Lung (tissue), 12 donors: ENCODE results near the gene FNIP2. TPM values are rescaled to one million over a fixed set of nuclear protein-coding genes. Genes with fewer than 3 reads are reported as not detected.

Experiments used
- ATAC-seq: fragments of 200-7000 bp; cut with Tn5 transposase; one replicate; pipeline ENCODE4 v1.9.1; 2020; ENCODE audit warnings: moderate number of reproducible peaks; ENCODE audit not compliant: insufficient read depth, low FRiP score
- DNase-seq, 3 donors: peaks; one replicate each; pipeline ENCODE4 v3.0.0-alpha.2; 2013 to 2017
- H3K27ac ChIP-seq, 2 donors: one replicate each; pipeline ENCODE4 v1.5.1; 2013; ENCODE audit warnings: mild to moderate bottlenecking in 2 of 2, moderate library complexity in 2 of 2, control low read depth in 1 of 2, inconsistent platforms in 1 of 2, low read depth in 1 of 2, low read length in 1 of 2
- H3K27me3 ChIP-seq, 3 donors: one replicate each; pipeline ENCODE4 v1.5.1; 2013; ENCODE audit warnings: low read length in 2 of 3; ENCODE audit not compliant: control insufficient read depth in 3 of 3, insufficient read depth in 3 of 3
- H3K36me3 ChIP-seq, 4 donors: one replicate each; pipeline ENCODE4 v1.5.1; 2013; ENCODE audit warnings: low read length in 4 of 4, mild to moderate bottlenecking in 1 of 4, moderate library complexity in 1 of 4; ENCODE audit not compliant: control insufficient read depth in 4 of 4, insufficient read depth in 4 of 4
- H3K4me1 ChIP-seq, 5 donors: one replicate each; pipeline ENCODE4 v1.5.1; 2013; ENCODE audit warnings: low read length in 5 of 5, mild to moderate bottlenecking in 2 of 5, moderate library complexity in 1 of 5; ENCODE audit not compliant: control insufficient read depth in 5 of 5, insufficient read depth in 5 of 5
- H3K4me3 ChIP-seq: one replicate; pipeline ENCODE4 v1.5.1; 2013; ENCODE audit warnings: mild to moderate bottlenecking, control low read depth, moderate library complexity
- H3K9ac ChIP-seq, 2 donors: one replicate each; pipeline ENCODE4 v1.5.1; 2013; ENCODE audit warnings: low read length in 2 of 2, control low read depth in 1 of 2; ENCODE audit not compliant: insufficient read depth in 1 of 2
- H3K9me3 ChIP-seq, 4 donors: one replicate each; pipeline ENCODE4 v1.5.1; 2013; ENCODE audit warnings: low read length in 3 of 4, mild to moderate bottlenecking in 1 of 4, moderate library complexity in 1 of 4; ENCODE audit not compliant: control insufficient read depth in 4 of 4, insufficient read depth in 3 of 4
- WGBS, 2 donors: extraction: QIAGEN DNeasy Blood & Tissue Kit; methylation state at CpG; one replicate each; pipeline ENCODE4 v1.1.7; 2013; 5-methylcytosine and 5-hydroxymethylcytosine counted together
- polyA plus RNA-seq, 2 donors: library from polyadenylated mRNA; stranded (reverse); fragments of 200-250 nt; gene quantifications; one replicate each; pipeline ENCODE4 v1.2.1, GENCODE V29; 2013
- total RNA-seq, 2 donors: library from RNA; depleted of rRNA in 1 of 2; stranded (reverse); fragments of >200 nt in 1 of 2; gene quantifications; one replicate each; pipeline ENCODE4 v1.2.1, GENCODE V29; 2014 to 2021
- TF ChIP-seq, protein P1 (sequence below): IDR thresholded peaks from 2 replicates; pipeline ENCODE4 v1.5.1; 2012; ENCODE audit warnings: mild to moderate bottlenecking; ENCODE audit errors: control extremely low read depth, extremely low read depth
- donor health status: control.
- donor health status: control.
- donor health status: Bipolar disorder and iron deficiency.
- donor health status: healthy.
- donor health status: DM: yes; HTN: yes; CAD: no.

The FNIP2 gene
- total and polyA plus RNA-seq, 4 donors: 12.1 to 150 (median 44.6) TPM

DNA sequence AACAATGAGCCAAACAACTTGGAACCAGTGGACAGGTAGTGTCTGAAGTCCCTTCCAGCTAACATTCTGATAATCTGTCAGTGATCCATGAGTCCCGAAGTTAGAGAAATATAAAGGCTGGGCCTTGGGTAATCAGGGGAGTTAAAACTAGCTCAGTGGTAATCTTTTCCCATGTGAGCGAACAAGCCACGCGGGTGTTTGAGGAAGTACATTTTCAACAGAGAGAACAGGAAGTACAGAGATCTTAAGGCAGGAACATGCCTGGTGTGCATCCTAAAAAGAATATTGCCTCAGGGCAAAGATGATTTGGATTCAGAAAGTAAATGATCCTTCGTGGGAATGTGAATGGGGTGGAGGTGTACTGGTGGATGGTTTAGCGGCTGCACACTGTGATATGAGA, 42.9 kb downstream of the FNIP2 start:
- Histone ChIP-seq H3K4me1 (peaks cover 5 to 43% (median 8%) of the 10 kb centered on the region in 5 donors), H3K27me3 (no peaks in the 10 kb centered on the region), H3K9ac (no peak overlapping the region), H3K9me3 (no peaks in the 10 kb centered on the region), H3K27ac (peak overlapping the region; percentile 70 to 82), H3K4me3 (no peak overlapping the region), H3K36me3 (no peaks in the 10 kb centered on the region)
- DNase-seq: no peak
- no peak for ATAC-seq
- WGBS, 2 donors: 23 to 26% methylated on average over 6 of the region's 6 CpGs
- TF ChIP-seq, protein P1, sequence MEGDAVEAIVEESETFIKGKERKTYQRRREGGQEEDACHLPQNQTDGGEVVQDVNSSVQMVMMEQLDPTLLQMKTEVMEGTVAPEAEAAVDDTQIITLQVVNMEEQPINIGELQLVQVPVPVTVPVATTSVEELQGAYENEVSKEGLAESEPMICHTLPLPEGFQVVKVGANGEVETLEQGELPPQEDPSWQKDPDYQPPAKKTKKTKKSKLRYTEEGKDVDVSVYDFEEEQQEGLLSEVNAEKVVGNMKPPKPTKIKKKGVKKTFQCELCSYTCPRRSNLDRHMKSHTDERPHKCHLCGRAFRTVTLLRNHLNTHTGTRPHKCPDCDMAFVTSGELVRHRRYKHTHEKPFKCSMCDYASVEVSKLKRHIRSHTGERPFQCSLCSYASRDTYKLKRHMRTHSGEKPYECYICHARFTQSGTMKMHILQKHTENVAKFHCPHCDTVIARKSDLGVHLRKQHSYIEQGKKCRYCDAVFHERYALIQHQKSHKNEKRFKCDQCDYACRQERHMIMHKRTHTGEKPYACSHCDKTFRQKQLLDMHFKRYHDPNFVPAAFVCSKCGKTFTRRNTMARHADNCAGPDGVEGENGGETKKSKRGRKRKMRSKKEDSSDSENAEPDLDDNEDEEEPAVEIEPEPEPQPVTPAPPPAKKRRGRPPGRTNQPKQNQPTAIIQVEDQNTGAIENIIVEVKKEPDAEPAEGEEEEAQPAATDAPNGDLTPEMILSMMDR: no peak

DNA sequence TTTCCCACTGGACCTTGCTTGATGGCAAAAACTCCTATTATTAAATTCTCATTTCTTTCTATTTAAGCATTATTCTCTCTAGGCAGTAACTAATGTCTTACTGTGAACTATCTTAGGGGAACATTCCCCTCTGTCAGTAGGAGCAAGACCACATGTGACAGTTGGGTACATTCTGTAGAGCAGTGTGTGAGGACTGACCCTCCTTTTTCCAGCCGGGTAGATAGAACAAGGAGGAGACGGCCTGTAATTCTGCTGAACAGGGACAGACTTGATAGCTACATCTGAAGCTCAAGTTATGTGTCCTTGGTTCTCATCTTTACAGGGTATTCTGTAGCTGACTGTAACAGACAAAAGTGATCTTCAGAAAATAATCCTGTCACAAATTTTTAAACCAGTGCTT, 43.3 kb downstream of the FNIP2 start:
- peaks cover 5 to 41% (median 8%) of the 10 kb centered on the region in 5 donors for H3K4me1 ChIP-seq

DNA sequence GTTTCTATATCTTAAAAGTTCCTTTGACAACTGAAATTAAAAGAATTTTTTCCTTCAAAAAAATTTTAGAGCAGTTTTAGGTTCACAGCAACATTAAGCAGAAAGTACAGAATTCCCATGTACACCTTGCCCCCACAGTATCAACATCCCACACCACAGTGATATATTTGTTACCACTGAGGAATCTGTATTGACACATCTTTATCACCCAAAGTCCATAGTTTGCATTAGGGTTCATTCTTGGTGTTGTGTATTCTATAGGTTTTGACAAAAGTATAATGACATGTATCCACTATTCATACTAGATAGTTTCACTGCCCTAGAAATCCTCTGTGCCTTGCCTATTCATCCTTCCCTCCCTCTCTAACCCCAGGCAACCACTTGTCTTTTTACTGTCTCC, 43.7 kb downstream of the FNIP2 start:
- Histone ChIP-seq H3K27me3 (no peaks in the 10 kb centered on the region), H3K4me3 (no peak overlapping the region), H3K36me3 (no peaks in the 10 kb centered on the region), H3K4me1 (peaks cover 5 to 39% (median 8%) of the 10 kb centered on the region in 5 donors), H3K9ac (no peak overlapping the region), H3K9me3 (no peaks in the 10 kb centered on the region), H3K27ac (peak overlapping the region in 1 of 2 donors; percentile 70)
- TF ChIP-seq, protein P1: no peak
- DNase-seq (no peak), ATAC-seq (no peak)

More for the DNA sequence above, 43.3 kb downstream of the FNIP2 start:
- Histone ChIP-seq H3K36me3 (no peaks in the 10 kb centered on the region), H3K9ac (no peak overlapping the region), H3K27me3 (no peaks in the 10 kb centered on the region), H3K4me3 (no peak overlapping the region), H3K9me3 (no peaks in the 10 kb centered on the region), H3K27ac (peak overlapping the region; percentile 70 to 82)
- no peak for ATAC-seq
- WGBS, 2 donors: 78 to 79% methylated on average over 2 of the region's 2 CpGs
- no peak for DNase-seq
- TF ChIP-seq, protein P1: no peak

DNA sequence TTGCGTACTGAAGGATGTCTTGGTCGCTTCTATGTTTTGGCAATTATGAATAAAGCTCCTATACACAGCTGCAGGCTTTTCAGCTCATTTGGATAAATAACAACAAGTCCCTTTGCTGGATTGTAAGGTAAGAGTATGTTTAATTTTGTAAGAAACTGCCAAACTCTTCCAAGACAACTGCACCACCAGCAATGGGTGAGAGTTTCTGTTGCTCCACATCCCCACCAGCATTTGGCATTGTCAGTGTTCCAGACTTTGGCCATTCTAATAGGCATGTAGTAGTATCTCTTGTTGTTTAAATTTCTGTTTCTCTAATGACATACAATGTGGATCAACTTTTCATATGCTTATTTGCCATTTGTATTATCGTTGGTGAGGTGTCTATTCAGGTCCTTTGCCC, 44.3 kb downstream of the FNIP2 start:
- TF ChIP-seq, protein P1: no peak
- ATAC-seq: no peak
- H3K9ac ChIP-seq: no peak overlapping the region
- H3K4me3 ChIP-seq: no peak overlapping the region
- peak overlapping the region in 1 of 2 donors; percentile 70 for H3K27ac ChIP-seq
- no peaks in the 10 kb centered on the region for H3K27me3 ChIP-seq
- no peaks in the 10 kb centered on the region for H3K36me3 ChIP-seq
- no peaks in the 10 kb centered on the region for H3K9me3 ChIP-seq
- 97 to 99% methylated on average over 3 of the region's 3 CpGs for WGBS, 2 donors
- peaks cover 5 to 39% (median 12%) of the 10 kb centered on the region in 5 donors for H3K4me1 ChIP-seq
- no peak for DNase-seq
